Measurements from ENCODE around the gene CCDC159.

Gene CCDC159

DNA sequence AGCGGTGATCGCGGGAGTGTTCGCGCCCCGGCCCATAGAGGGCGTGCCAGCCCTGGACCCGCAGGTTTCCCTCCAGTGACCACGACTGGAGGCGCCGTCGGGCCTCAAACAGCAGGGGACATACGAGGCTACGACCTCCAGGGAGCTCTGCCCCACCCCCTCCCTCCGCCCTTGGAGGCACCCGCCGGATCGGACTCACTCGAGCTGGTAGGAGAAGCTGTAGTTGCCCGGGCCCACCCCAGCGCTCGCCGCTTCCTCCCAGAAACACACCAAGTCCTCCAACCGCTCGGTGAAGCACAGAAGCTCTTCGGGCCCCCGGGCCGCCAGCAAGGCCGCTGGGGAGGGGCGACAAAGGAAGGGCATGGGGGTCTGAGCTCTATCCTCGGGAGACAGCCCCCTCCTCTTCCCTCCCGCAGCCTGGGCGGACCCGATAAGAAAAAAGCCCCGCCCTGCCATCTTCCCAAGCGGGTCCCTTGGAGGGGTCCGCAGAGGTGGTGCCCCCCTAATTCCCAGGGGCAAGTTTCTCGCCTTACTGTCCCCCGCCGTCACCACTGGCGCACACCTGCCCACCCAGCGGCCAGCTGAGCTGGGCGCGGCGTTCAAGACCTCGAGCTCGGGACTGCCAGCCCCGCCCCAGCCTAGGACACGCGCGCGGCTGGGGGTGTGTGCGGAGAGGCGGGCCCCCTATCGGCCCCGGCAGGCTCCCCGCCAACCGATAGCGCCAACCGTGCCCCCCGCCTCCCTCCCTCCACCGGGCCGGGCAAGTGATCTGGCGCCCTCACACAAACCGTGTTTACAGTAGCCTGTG is 36.8 kb downstream of the CCDC159 start:
- no peaks in the 10 kb centered on the region for H3K9me3 Mint-ChIP-seq
- peaks cover 36% of the 10 kb centered on the region for H3K4me1 Mint-ChIP-seq
- H3K36me3 Mint-ChIP-seq (ENCODE audit: low read depth): no peaks in the 10 kb centered on the region
- TF ChIP-seq, protein P1, sequence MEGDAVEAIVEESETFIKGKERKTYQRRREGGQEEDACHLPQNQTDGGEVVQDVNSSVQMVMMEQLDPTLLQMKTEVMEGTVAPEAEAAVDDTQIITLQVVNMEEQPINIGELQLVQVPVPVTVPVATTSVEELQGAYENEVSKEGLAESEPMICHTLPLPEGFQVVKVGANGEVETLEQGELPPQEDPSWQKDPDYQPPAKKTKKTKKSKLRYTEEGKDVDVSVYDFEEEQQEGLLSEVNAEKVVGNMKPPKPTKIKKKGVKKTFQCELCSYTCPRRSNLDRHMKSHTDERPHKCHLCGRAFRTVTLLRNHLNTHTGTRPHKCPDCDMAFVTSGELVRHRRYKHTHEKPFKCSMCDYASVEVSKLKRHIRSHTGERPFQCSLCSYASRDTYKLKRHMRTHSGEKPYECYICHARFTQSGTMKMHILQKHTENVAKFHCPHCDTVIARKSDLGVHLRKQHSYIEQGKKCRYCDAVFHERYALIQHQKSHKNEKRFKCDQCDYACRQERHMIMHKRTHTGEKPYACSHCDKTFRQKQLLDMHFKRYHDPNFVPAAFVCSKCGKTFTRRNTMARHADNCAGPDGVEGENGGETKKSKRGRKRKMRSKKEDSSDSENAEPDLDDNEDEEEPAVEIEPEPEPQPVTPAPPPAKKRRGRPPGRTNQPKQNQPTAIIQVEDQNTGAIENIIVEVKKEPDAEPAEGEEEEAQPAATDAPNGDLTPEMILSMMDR (IDR thresholded peaks at IDR 0.05): peak; percentile 65
- H3K27ac Mint-ChIP-seq: no peak overlapping the region
- peaks cover 39% of the 10 kb centered on the region for H3K27me3 Mint-ChIP-seq (ENCODE audit: low read depth, poor library complexity)
- DNase-seq: peak; percentile 62
- H3K4me3 Mint-ChIP-seq: peak overlapping the region; percentile 73

DNA sequence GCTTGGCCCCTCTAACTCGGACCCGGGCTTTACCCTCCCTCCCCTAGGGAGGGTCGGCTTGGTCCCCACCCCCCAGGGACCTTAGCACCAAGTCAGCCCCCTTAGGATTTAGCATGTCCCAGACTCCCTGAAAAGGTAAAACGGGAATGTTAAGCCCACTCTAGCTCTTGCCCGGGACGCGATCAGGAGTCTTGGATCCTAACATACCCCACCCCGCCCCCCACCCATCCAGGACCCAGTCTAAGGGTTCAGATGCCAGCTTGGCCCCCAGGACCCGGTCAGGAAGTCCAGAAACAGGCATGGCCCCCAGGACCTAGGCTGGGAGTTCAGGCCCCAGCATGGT is 37.4 kb downstream of the CCDC159 start:
- H3K27ac Mint-ChIP-seq: no peak overlapping the region
- no peaks in the 10 kb centered on the region for H3K9me3 Mint-ChIP-seq
- H3K4me1 Mint-ChIP-seq: peaks cover 30% of the 10 kb centered on the region
- no peaks in the 10 kb centered on the region for H3K36me3 Mint-ChIP-seq (ENCODE audit: low read depth)
- peaks cover 39% of the 10 kb centered on the region for H3K27me3 Mint-ChIP-seq (ENCODE audit: low read depth, poor library complexity)
- peak; percentile 15 for DNase-seq
- TF ChIP-seq, protein P1 (IDR thresholded peaks at IDR 0.05): no peak
- H3K4me3 Mint-ChIP-seq: peak overlapping the region; percentile 73

DNA sequence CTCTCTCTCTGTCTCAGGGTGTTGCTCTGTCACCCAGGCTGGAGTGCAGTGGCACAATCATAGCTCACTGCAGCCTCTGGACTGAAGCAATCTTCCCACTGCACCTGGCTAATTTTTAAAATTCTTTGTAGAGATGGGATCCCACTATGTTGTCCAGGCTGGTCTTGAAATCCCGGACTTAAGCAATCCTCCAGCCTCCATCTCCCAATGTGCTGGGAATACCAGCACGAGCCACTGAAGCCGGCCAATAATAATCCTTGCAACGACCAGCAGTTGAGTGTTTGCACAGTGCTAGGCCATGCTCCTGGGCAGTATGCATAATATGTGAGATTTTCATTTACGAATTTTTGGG is 38.4 kb downstream of the CCDC159 start:
- H3K4me3 Mint-ChIP-seq: peak overlapping the region; percentile 73
- no peak for DNase-seq
- peaks cover 30% of the 10 kb centered on the region for H3K4me1 Mint-ChIP-seq
- H3K27me3 Mint-ChIP-seq (ENCODE audit: low read depth, poor library complexity): peaks cover 39% of the 10 kb centered on the region
- TF ChIP-seq, protein P1 (IDR thresholded peaks at IDR 0.05): no peak
- no peaks in the 10 kb centered on the region for H3K36me3 Mint-ChIP-seq (ENCODE audit: low read depth)
- H3K27ac Mint-ChIP-seq: no peak overlapping the region
- no peaks in the 10 kb centered on the region for H3K9me3 Mint-ChIP-seq

DNA sequence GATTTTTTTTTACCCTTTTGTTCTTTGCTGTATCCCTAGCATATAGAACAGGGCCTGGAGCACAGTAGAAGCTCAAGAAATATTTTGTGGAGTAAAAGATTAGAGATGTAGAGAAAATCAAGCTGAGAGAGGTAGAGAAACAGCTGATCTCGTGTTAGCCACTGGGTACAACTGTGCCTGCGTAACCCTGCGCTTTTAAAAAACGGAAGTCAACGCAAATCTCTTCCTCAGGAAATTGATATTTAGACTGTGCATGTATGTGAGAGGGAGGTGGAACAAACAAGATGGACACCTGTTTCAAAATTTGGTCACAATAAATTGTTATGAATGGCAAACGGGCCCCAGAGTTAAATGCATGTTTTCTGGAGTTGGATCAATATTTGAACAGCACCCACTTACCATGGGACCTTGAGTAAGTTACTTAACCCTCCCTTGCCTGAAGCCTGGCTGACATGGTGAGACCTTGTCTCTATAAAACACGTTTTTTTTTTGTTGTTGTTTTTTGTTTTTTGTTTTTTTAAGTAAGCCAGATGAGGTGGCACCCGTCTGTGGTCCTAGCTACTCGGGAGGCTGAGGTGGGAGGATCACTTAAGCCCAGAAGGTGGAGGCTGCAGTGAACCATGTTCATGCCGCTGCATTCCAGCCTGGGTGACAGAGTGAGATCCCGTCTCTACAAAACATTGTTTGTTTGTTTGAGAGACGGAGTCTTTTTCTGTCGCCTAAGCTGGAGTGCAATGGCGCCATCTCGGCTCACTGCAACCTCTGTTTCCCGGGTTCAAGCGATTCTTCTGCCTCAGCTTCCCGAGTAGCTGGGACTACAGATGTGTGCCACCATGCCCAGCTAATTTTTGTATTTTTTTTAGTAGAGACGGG is 41.1 kb downstream of the CCDC159 start:
- TF ChIP-seq, protein P1 (IDR thresholded peaks at IDR 0.05): no peak
- no peak overlapping the region for H3K27ac Mint-ChIP-seq
- peaks cover 4% of the 10 kb centered on the region for H3K9me3 Mint-ChIP-seq
- H3K36me3 Mint-ChIP-seq (ENCODE audit: low read depth): no peaks in the 10 kb centered on the region
- H3K4me1 Mint-ChIP-seq: peaks cover 10% of the 10 kb centered on the region
- DNase-seq: no peak
- peaks cover 22% of the 10 kb centered on the region for H3K27me3 Mint-ChIP-seq (ENCODE audit: low read depth, poor library complexity)
- no peak overlapping the region for H3K4me3 Mint-ChIP-seq

DNA sequence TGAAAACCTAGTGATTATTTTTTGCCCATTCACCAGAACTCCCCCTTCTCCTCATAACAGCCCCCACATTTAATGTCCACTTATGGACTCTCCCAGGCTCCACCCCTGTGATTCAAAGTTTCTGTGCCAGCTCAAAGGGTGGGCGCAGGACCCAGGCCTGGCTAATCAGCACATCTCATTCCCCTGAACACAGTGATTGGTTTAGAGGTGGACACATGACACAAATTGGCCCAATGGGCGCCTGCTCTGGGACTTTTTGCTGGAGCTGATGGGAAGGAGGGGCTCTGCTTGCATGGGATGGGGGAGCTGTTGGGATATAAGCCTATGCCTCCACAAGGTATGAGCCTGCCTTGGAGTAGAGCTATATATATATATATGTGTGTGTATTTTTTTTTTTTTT is 44.0 kb downstream of the CCDC159 start:
- Mint-ChIP-seq H3K4me1 (peaks cover 17% of the 10 kb centered on the region), H3K9me3 (peaks cover 4% of the 10 kb centered on the region), H3K36me3 (ENCODE audit: low read depth) (peaks cover 3% of the 10 kb centered on the region), H3K27ac (no peak overlapping the region), H3K27me3 (ENCODE audit: low read depth, poor library complexity) (peaks cover 4% of the 10 kb centered on the region), H3K4me3 (no peak overlapping the region)
- DNase-seq: no peak
- TF ChIP-seq, protein P1 (IDR thresholded peaks at IDR 0.05): no peak
